ES-I3 (cell line): ENCODE data around the gene MACROD2.
"Not testable (repeated sequence)": the region's sequence is repeated elsewhere in the genome, so short reads cannot be mapped to it uniquely, and the experiment has no call there.

Source experiments
- H3K36me3 ChIP-seq: 2 replicates; pipeline ENCODE4 v1.6.1; 2013; ENCODE audit warnings: mild to moderate bottlenecking, low read length, control low read depth, moderate library complexity; ENCODE audit not compliant: insufficient read depth
- H3K4me1 ChIP-seq: 2 replicates; pipeline ENCODE4 v1.6.1; 2013; ENCODE audit warnings: mild to moderate bottlenecking, control low read depth, low read length; ENCODE audit not compliant: insufficient read depth
- H3K9ac ChIP-seq: 2 replicates; pipeline ENCODE4 v1.6.1; 2013; ENCODE audit warnings: low read depth, mild to moderate bottlenecking, low read length, moderate library complexity
- H3K9me3 ChIP-seq: 2 replicates; pipeline ENCODE4 v1.6.1; 2013; ENCODE audit warnings: mild to moderate bottlenecking, low read length, moderate library complexity; ENCODE audit not compliant: control insufficient read depth, insufficient read depth

MACROD2 gene

GRCh38 chr20:14189794-14190402, 194.6 kb downstream of the MACROD2 start:
- H3K36me3 ChIP-seq: no peaks in the 10 kb centered on the region
- H3K4me1 ChIP-seq: no peaks in the 10 kb centered on the region
- H3K9ac ChIP-seq: no peak overlapping the region
- no peaks in the 10 kb centered on the region for H3K9me3 ChIP-seq

- Histone ChIP-seq H3K9me3 (no peaks in the 10 kb centered on the region), H3K9ac (no peak overlapping the region), H3K36me3 (no peaks in the 10 kb centered on the region), H3K4me1 (no peaks in the 10 kb centered on the region)
Observed at GRCh38 chr20:14191559-14191958, 196.2 kb downstream of the MACROD2 start.

GRCh38 chr20:14193443-14193842, 198.1 kb downstream of the MACROD2 start:
- Histone ChIP-seq H3K9me3 (no peaks in the 10 kb centered on the region), H3K36me3 (no peaks in the 10 kb centered on the region), H3K4me1 (0 out of 2 replicates have a peak, but pooled peaks cover 3% of the 10 kb centered on the region), H3K9ac (no peak overlapping the region)

GRCh38 chr20:14193885-14194284, 198.6 kb downstream of the MACROD2 start:
- no peak overlapping the region for H3K9ac ChIP-seq
- H3K36me3 ChIP-seq: no peaks in the 10 kb centered on the region
- H3K9me3 ChIP-seq: no peaks in the 10 kb centered on the region
- 0 out of 2 replicates have a peak, but pooled peaks cover 3% of the 10 kb centered on the region for H3K4me1 ChIP-seq

- Histone ChIP-seq H3K9me3 (no peaks in the 10 kb centered on the region; the same call in 1 of the 2 replicates), H3K36me3 (no peaks in the 10 kb centered on the region), H3K9ac (no peak overlapping the region), H3K4me1 (0 out of 2 replicates have a peak, but pooled peaks cover 3% of the 10 kb centered on the region)
Observed at GRCh38 chr20:14197097-14197496, 201.8 kb downstream of the MACROD2 start.

GRCh38 chr20:14198416-14198815, 203.1 kb downstream of the MACROD2 start:
- H3K9me3 ChIP-seq: no peaks in the 10 kb centered on the region; the same call in 1 of the 2 replicates

GRCh38 chr20:14199111-14199510, 203.8 kb downstream of the MACROD2 start:
- Histone ChIP-seq H3K4me1 (0 out of 2 replicates have a peak, but pooled peaks cover 3% of the 10 kb centered on the region), H3K9ac (no peak overlapping the region), H3K9me3 (no peaks in the 10 kb centered on the region; the same call in 1 of the 2 replicates), H3K36me3 (no peaks in the 10 kb centered on the region; the same call in 1 of the 2 replicates)

More at GRCh38 chr20:14198416-14198815, 203.1 kb downstream of the MACROD2 start:
- no peaks in the 10 kb centered on the region for H3K36me3 ChIP-seq
- H3K9ac ChIP-seq: no peak overlapping the region
- 0 out of 2 replicates have a peak, but pooled peaks cover 3% of the 10 kb centered on the region for H3K4me1 ChIP-seq

GRCh38 chr20:14203657-14204056, 208.3 kb downstream of the MACROD2 start:
- Histone ChIP-seq H3K9me3 (no peaks in the 10 kb centered on the region; the same call in 1 of the 2 replicates), H3K9ac (no peak overlapping the region), H3K36me3 (no peaks in the 10 kb centered on the region; the same call in 1 of the 2 replicates), H3K4me1 (no peaks in the 10 kb centered on the region)

- Histone ChIP-seq H3K9ac (no peak overlapping the region), H3K9me3 (no peaks in the 10 kb centered on the region), H3K4me1 (no peaks in the 10 kb centered on the region), H3K36me3 (no peaks in the 10 kb centered on the region; the same call in 1 of the 2 replicates)
Observed at GRCh38 chr20:14207591-14207990, 212.3 kb downstream of the MACROD2 start.

- Histone ChIP-seq H3K36me3 (no peaks in the 10 kb centered on the region; the same call in 1 of the 2 replicates), H3K4me1 (no peaks in the 10 kb centered on the region; the same call in 1 of the 2 replicates), H3K9me3 (no peaks in the 10 kb centered on the region), H3K9ac (no peak overlapping the region)
Observed at GRCh38 chr20:14208956-14209355, 213.6 kb downstream of the MACROD2 start.

- Histone ChIP-seq H3K9me3 (no peaks in the 10 kb centered on the region), H3K4me1 (no peaks in the 10 kb centered on the region; the same call in 1 of the 2 replicates), H3K9ac (no peak overlapping the region), H3K36me3 (no peaks in the 10 kb centered on the region)
Observed at GRCh38 chr20:14210146-14210545, 214.8 kb downstream of the MACROD2 start.

- Histone ChIP-seq H3K4me1 (no peaks in the 10 kb centered on the region; the same call in 1 of the 2 replicates), H3K36me3 (no peaks in the 10 kb centered on the region), H3K9me3 (peaks cover 5% of the 10 kb centered on the region; the same call in 1 of the 2 replicates)
Observed at GRCh38 chr20:14214046-14214445, 218.7 kb downstream of the MACROD2 start.

GRCh38 chr20:14215880-14216279, 220.6 kb downstream of the MACROD2 start:
- H3K36me3 ChIP-seq, H3K9me3 ChIP-seq, H3K4me1 ChIP-seq, H3K9ac ChIP-seq: not testable (repeated sequence)

More at GRCh38 chr20:14214046-14214445, 218.7 kb downstream of the MACROD2 start:
- no peak overlapping the region for H3K9ac ChIP-seq

- Histone ChIP-seq H3K9me3 (peaks cover 5% of the 10 kb centered on the region), H3K36me3 (no peaks in the 10 kb centered on the region)
Observed at GRCh38 chr20:14219801-14220461, 224.6 kb downstream of the MACROD2 start.

GRCh38 chr20:14220986-14221385, 225.7 kb downstream of the MACROD2 start:
- Histone ChIP-seq H3K9ac (no peak overlapping the region), H3K9me3 (peaks cover 5% of the 10 kb centered on the region), H3K4me1 (peaks cover 12% of the 10 kb centered on the region), H3K36me3 (no peaks in the 10 kb centered on the region)

More at GRCh38 chr20:14219801-14220461, 224.6 kb downstream of the MACROD2 start:
- H3K4me1 ChIP-seq: peaks cover 12% of the 10 kb centered on the region
- no peak overlapping the region for H3K9ac ChIP-seq
